Fibroblast of the conjunctiva (primary cell): ENCODE measurements around the gene IGF1R.
A peak's percentile ranks its signal among the peaks of the same experiment; 100 is the strongest.

Source experiments
- DNase-seq: peaks from one replicate; pipeline ENCODE4 v3.0.0-alpha.2; 2010; ENCODE audit warnings: low read depth

IGF1R gene

GRCh38 chr15:98796685-98797357 lies 148.5 kb downstream of the IGF1R start:
- no peak for DNase-seq

GRCh38 chr15:98798375-98798893 lies 150.1 kb downstream of the IGF1R start:
- no peak for DNase-seq

- no peak for DNase-seq
Measured at GRCh38 chr15:98799461-98800390, 151.4 kb downstream of the IGF1R start.

GRCh38 chr15:98800437-98801233 lies 152.3 kb downstream of the IGF1R start:
- peak; percentile 82 for DNase-seq

- DNase-seq, result no peak
Measured at GRCh38 chr15:98801234-98801561, 152.9 kb downstream of the IGF1R start.

GRCh38 chr15:98802187-98802586 lies 153.8 kb downstream of the IGF1R start:
- DNase-seq, result no peak

GRCh38 chr15:98803228-98804056 lies 155.1 kb downstream of the IGF1R start:
- DNase-seq, result no peak

GRCh38 chr15:98804057-98804380 lies 155.7 kb downstream of the IGF1R start:
- no peak for DNase-seq

GRCh38 chr15:98805434-98806274 lies 157.3 kb downstream of the IGF1R start:
- DNase-seq, result no peak

GRCh38 chr15:98806275-98806895 lies 158.0 kb downstream of the IGF1R start:
- no peak for DNase-seq

- DNase-seq, result peak; percentile 91
Measured at GRCh38 chr15:98807262-98807661, 158.9 kb downstream of the IGF1R start.

GRCh38 chr15:98809273-98809672 lies 160.9 kb downstream of the IGF1R start:
- no peak for DNase-seq

GRCh38 chr15:98812716-98813446 lies 164.5 kb downstream of the IGF1R start:
- DNase-seq, result no peak

GRCh38 chr15:98813951-98814350 lies 165.6 kb downstream of the IGF1R start:
- no peak for DNase-seq

- DNase-seq, result no peak
Measured at GRCh38 chr15:98815207-98815606, 166.9 kb downstream of the IGF1R start.

GRCh38 chr15:98817745-98818144 lies 169.4 kb downstream of the IGF1R start:
- no peak for DNase-seq

- DNase-seq, result peak; percentile 75
Measured at GRCh38 chr15:98823012-98823458, 174.7 kb downstream of the IGF1R start.

- DNase-seq, result no peak
Measured at GRCh38 chr15:98823616-98824015, 175.3 kb downstream of the IGF1R start.

GRCh38 chr15:98824595-98824994 lies 176.3 kb downstream of the IGF1R start:
- no peak for DNase-seq
